Activated CD8-positive, alpha-beta memory T cell treated with anti-CD3 and anti-CD28 coated beads for 1 hour (primary cell): ENCODE measurements around the gene STK4.

Experiments
- DNase-seq, 2 donors: peaks; one replicate each; pipeline ENCODE4 v3.0.0-alpha.2; 2020; ENCODE audit warnings: low read depth in 1 of 2; ENCODE audit errors: extremely low read depth in 1 of 2

STK4 gene

DNA sequence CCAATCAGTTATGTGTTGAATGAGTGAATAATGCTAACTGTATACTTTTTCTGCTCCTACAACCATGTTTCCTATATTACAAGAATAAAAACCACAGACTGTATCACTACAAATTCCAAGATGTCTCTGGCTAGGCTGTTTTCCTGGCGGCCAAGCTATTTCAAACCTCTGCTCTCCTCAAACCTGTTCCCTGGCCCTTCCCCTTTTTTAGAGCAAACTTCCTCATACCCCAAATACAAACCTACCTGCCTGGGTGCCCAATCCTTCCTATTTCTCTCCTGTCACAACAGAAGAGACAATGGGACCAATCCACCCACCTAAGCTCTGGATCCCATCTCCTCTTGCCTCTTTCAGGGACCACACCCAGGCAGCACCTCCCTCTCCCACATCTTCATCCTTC lies 13.6 kb upstream of the STK4 start:
- DNase-seq: no peak

DNA sequence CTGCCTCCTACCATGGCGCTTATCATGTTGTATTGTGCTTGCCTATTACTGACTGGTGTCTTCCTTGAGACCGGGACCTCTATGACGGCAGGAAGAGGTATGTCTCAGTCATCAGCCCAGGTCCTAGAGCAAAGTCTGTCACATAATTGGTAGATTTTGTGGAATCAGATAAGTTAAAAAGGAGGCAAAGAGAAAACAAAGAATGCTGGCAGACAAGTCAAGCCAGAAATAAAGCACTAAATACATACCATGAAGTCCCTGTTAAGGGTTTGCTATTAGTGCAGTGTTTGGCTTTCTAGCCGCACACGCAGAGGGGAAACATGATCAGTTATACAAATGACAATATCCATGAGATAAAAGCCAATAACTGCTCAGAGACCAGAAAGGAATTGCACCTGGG lies 12.1 kb upstream of the STK4 start:
- DNase-seq: no peak

DNA sequence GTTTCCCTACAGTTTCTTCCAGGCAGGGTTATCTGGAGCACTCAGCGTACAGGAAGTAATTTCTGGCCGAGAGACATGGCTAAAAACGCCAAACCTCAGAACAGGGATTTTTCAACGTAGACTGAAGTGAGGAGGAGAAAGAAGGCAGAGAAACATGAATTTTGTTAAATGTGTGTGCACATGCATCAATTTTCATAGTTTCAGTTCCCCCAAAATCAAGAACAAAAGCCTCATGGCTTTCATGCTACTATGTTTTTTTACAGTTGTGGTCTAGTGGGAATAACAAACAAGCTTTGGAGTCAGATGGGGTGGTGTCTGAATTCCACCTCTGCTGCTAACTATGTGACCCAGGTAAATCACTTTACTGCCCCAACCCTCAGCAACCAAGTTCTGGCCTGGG lies 11.0 kb upstream of the STK4 start:
- DNase-seq: no peak

DNA sequence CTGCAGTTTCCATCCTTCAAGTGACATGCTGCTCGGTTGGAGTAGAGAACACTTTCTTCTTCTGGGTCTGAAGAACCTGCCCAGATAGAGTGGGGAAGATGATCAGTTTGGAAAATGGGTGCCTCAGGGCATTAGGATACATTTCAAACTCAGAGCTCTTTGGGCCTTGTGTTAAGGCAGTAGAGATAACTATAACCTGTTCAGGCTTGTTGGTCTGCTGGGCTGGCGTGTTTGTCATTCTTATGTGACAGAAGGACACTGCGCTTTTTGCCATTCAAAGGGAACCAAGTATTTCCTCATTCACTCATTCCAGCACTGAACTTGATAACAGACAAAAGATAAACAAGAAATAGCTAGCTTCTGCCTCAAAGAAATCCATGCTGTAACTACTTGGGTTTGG lies 9.9 kb upstream of the STK4 start:
- DNase-seq: no peak

DNA sequence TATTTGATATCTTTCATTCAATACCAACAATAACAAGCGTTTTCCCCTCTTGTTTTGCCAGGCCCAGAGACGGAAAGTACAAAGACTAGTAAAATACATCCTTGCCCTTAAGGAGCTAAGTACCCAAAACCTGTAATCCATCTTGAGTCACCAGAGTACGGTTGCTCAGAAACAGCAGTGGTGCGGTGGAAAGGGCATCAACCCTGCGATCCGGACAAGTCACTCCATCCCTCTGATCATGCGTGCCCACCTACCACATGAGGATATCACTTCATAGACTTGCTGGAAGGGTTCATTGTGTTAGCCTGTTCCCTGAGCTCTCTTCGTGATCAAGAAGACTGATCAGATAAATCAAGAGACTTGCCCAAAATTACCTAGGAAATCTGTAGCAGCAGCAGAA lies 8.0 kb upstream of the STK4 start:
- no peak for DNase-seq

DNA sequence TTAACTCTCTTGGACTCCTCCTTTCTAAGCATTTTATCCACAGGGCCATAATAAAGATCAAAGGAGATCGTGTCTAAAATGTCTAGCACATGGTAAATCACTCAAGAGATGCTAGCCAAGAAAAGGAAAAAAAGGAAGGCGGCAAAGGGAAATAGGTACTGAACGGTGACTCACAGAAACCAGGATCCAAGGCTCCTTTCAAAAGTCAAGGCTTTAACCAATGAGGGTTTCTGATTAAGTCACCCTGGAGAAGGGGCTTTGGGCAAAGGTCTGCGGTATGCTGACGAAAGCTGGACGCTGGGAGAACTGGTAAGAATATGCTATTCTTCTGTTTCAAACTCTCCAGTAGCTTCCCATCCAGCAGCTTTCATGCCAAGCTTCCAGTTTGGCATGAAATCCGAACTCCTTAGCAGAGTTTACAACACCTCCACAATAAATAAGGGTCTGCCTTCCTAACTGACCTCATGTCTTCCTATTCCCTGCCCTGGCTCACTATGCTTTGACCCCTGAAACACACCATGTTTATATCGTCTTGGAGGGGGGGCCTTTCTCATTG lies 7.2 kb upstream of the STK4 start:
- DNase-seq: no peak

DNA sequence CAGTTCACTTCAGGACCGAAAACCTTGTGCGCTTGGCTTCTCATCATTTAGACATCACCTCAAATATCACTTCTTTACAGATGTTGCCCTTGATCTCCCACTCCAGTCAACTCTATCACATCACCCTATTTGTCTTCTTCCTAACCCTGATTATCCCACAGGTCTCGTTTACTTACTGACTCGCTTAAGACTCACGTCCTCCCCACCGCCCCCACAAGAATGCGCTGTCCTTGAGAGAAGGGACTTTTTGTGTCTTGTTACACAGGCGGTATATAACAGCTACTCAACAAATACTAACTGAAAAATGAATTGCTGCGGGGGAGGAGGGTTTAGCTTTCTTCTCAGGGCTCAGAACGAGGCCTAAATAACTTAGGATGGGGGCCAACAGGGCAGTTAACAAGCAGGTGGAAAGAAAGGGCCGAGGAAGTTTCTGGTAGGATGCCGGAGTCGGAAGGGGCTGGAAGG lies 6.6 kb upstream of the STK4 start:
- DNase-seq: peak in 1 of 2 donors; percentile 26

DNA sequence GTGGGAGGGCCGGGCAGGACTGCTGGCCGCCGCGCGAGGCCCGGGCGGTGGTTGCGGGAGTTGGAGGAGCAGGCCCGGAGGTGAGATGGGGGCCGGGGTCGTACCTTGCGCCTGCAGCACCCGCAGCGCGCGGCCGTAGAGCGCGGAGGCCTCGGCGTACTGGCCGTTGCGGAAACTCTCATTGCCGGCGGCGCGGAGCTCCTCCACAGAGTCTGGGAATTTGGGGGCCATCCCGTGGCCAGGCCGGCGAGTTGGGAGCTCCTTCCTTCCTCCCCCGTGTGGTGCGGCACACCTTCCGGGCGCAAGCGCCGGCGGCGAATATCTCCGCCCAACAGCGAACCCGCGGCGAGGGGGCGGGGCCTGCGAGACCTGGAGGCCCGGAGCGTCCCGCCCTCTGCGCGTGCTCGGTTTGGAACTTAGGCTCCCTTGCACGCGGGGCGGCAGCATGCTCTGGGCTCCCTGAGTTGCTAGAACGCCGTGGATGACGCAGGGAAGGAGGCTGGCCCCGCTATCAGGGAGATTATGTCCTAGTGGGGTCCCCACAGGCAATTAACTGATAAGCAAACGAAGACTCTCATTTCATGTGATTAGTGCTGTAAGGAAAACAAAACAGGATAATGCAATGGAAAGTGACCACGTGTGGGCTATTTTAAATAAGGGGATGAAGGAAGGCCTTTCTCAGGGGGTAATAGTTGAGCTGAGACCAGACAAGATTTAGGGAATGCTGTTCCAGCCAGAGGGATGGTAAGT lies 6.0 kb upstream of the STK4 start, which contains the start of gene TOMM34:
Gene TOMM34 (minus strand): TSS at position 295 of the 750 bp plus-strand sequence. CDS start 64 bp downstream, at position 231.
- DNase-seq: peak; percentile 80 to 93

DNA sequence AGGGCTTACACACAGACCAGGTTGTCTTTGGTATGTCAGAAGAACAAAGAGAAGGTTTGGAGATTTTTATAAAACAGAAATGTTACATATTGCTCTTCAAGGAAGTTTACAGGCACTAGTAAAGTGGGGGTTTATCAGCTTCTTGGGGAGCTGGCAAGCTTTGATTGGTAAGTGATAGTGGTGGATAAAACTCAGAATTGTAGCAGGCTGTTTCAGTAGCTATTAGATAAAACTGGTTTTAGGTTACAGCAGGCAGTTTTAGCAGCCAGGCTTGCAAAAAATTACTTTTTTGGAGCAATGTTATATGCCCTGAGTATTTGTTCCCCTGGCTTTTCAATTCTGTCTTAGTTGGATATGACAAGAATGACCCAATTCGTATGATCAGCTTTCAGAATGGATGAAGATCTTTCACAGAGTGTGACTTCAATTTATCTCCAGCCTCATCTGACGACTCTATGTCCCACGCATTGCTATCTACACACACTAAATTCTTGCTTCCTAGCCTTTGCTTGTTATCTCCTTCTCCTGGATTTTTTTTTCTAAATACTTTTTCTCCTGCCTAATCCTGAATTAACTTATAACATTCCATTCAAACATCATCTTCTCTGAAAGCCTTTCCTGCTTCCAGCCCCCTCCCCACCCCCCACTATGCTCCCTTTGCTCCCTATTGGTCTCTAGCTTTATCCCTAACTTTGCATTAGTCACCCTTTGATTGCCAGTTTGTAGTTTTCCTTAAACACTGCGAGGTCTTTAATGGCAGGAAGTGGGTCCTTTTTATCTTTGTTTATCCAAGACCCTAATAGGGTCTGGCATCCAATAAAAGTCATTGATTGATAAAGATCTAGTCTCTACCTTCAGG lies 5.1 kb upstream of the STK4 start:
- DNase-seq: no peak

DNA sequence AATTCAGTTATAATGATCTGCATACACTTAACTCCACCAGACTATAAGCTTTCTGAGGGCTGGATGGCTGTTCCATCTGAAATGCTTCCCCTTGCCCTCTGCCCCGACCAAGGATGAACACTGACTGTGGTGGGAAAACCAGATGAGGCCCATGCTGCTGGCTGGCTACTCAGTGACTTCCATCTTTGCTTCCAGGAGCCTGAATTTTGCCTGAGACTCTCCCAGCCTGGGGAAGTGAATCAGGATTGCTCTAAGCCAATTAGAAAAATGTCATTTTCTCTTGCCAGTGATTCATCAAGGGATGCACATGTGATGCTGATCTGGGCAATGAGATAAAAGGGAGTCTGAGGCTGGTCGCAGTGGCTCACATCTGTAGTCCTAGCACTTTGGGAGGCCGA lies 4.4 kb upstream of the STK4 start:
- DNase-seq: no peak

DNA sequence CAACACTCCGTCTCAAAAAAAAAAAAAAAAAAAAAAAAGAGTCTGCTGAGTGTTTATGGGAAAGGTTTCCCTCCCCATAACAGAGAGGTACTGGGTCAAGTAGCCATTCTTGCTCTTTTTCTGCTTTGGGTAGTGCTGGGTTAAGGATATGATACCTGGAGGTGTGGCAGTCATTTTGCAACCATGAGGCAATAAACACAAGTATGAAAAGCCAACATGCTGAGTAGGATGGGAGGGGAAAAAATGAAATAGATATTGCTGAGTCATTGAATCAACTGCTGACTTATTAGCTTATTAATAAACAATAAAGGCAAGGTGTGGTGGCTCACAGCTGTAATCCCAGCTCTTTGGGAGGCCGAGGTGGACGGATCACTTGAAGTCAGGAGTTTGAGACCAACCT lies 3.8 kb upstream of the STK4 start:
- no peak for DNase-seq

DNA sequence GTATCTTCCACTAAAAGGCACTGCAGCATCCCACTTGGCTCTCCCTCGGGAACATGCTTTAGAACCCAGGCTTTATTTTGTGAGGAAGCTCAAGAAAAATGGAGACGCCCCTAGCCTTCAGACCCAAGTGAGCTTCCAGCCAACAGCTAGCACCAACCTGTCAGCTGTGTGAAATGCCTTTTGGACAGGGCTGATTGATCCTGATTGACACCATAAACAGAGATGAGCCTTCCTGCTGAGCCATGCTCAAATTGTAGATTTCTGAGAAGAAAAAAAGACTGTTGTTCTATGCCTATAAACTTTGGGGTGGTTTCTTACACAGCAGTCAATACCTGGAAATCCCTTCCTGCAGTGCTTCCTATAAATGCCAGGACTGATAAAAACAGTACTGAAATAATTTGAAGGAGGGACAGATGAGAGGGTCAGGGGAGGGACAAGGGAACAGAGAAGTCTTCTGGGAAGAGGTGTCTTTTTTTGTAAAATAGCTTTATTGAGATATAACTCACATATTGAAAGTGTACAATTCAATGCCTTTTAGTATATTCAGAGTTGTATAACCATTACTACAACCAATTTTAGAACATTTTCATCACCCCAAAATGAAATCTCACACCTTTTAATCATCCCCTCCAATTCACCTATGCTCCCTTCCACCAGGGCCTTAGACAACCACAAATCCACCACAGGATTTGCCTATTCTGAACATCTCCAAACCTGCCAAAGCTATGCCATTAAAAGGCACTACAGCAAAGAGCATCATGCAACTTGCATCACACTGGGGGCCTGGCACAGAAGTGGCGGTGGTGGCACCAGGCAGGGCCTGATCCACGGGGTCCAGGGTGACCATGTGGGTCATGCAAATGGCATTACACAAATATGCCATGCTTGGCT lies 2.7 kb upstream of the STK4 start:
- DNase-seq: no peak

DNA sequence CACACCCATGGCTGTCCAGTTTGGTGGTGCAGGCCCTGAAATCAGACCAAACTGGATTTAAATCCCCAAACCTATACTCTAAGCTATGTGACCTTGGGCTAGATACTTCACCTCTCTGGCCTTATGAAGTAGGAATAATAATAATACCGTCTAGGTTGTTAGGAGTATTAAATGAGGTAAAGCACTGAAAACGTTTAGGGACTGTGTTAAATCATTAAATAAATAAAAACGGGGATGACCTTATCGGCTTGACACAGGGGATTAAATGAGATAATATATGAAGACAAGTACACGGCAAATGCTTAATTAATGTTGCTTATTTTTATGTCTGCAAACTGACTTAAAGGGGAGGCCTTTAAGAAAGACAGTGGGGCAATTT lies 672 bp upstream of the STK4 start:
- DNase-seq: no peak

DNA sequence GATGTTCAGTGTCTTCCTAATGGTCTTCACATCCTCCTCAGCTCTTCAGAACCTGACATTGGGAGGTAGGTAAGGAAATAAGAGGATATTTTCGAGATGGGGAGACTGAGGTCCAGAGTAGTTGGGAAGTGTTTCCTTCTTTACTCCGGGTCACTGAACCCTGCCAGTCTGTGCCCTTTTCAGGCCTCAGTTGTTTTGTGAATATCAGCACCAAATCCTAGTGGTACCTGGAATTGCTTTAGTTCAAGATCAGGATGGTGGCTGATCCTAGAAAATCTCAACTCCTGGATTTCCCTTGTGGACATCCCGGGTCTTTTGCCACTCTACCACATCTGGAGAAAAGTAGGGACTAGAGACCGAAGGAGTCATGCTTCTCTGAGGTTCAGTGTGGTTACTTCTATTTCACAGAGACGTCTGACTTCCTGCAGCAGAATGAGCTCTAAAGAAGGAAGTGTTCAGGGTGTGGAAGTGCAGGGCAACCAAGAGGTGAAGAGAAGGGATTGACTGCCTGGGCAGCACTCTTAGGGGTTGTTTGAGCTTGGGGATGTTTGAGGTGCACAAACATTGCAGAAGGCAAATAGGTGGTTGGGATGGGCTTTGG lies 995 bp downstream of the STK4 start:
- no peak for DNase-seq

DNA sequence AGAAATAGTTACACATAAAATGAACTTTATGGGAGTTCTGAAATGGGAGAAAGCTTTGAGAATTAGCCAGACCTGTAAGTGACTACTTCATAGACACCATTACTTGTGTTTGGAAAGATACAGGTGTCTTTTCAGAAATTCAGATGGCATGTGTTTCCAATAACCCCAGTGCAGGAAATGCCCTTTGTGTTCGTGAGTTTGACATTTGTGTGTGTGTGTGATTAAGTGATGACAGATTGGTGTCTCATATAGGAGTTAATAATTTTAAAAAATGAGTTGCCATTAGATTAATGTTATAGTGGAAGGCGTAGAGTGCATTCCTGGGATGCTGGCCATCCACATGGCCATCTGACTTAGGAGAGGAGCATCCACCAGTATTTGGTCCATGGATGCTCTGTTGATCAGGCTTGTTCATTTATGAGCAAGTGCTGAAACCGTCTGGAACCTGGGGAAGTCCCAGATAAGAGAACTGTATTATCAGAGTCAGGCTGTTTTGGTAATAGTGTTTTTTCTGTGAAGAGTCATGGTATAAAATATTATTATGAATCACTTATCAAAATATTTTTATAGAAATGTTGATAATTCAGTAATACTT lies 3.1 kb downstream of the STK4 start:
- no peak for DNase-seq

DNA sequence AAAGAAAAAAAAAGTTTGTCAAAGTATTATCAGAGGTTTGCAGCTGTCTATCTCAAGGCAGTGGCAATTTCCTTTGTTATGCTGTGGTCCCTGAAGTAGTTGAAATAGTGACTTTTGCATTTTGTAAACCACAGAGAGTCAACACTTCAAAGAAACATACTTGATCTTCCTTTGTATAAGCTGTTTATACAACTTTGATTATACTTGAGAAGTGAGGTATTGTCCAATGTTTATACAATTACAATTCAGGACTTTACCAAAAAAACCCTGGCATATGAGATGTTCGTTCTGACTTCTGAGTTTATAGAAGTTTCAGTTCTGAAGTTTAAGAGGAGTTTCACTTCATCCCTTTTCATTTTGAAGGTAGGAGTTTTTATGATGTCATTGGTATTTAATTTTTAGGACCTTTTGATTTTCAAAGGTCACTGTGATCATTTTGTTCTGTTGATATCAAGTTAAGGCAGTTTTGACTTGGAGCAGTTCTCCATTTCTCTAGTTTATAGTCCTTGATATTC lies 4.0 kb downstream of the STK4 start:
- DNase-seq: no peak

DNA sequence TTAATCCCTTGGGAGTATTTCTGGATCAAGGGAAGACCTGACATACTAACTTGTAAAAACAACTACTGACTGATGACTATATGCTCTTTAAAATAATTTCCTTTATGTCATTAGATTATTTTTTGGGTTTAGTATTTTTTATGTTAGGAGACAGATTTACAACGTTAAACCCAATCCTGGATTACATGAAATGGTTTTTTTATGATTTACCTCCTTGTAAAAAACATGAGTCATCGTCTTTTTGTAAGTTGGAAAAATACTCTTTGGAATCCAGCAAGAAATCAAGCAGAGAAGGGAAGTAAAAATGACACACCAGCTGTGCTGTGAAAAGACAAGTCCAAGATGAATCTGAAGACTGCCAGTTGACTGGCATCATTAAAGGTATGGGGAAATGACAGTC lies 6.7 kb downstream of the STK4 start:
- no peak for DNase-seq

DNA sequence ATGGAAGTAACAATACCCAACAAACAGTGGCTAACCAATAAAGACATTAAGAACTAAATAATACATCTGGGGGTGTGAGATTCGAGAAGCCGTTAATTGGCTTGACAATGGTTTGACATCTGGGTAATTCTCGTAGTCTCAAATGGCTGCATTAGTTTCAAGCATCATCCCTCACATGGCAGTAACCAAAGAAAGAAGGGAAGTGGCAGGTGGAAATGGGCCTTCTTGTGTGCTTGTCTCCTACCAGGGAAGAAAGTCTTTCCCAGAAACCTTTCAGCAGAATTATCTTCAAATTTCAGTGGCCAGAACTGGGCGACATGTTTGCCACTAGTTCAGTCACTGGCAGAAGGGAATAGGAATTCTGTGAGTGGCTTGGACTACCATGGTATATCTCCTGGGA lies 10.4 kb downstream of the STK4 start:
- no peak for DNase-seq

DNA sequence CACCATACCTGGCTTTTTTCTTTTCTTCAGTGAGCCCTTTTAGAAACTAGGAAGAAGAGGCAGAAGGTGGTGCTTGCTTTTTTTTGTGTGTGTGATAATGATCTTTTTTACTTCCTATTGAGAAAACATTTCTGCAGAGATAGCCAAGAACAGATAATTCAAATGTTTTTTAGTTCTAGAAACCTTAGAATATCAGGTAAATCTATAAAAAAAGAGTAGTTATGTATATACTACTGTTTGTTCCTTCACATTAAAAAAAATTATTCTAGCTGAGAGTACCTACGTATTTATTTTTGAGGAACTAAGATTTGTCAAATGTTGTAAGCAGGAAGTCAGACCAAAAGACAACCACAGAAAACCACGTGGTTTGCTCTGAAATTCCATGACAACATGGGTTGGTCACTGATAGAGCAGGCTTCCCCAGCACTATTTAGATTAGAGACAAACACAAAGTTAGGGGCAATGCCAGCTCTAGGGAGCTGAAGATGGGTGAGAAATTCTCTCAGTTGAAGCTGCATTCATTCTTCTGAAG lies 12.8 kb downstream of the STK4 start:
- DNase-seq: peak in 1 of 2 donors; percentile 33
